Neutrophil (primary cell): ENCODE data around the gene BMP2K.
A peak's percentile ranks its signal among the peaks of the same experiment; 100 is the strongest.

Source experiments
- H3K27ac ChIP-seq: fragments of 200-600 bp; sonication (generic); 2 replicates; pipeline ENCODE4 v1.5.1; 2016; ENCODE audit warnings: mild to moderate bottlenecking, moderate library complexity
- H3K27me3 ChIP-seq: fragments of 200-600 bp; sonication (generic); 2 replicates; pipeline ENCODE4 v1.6.0; 2016; ENCODE audit warnings: mild to moderate bottlenecking
- H3K36me3 ChIP-seq: fragments of 200-600 bp; sonication (generic); 2 replicates; pipeline ENCODE4 v1.5.1; 2017
- H3K4me1 ChIP-seq, 2 experiments: fragments of 200-600 bp in 1 of 2; sonication (generic) in 1 of 2; 1 replicate in 1 of 2; 2 replicates in 1 of 2; pipeline versions ENCODE4 v1.5.1 to v1.6.1; 2013 to 2016; ENCODE audit warnings: low read depth in 1 of 2, low read length in 1 of 2, mild to moderate bottlenecking in 1 of 2, moderate library complexity in 1 of 2; ENCODE audit not compliant: control insufficient read depth in 1 of 2, insufficient read depth in 1 of 2
- H3K4me3 ChIP-seq, 2 experiments: fragments of 200-600 bp in 1 of 2; sonication (generic) in 1 of 2; 1 replicate in 1 of 2; 2 replicates in 1 of 2; pipeline ENCODE4 v1.5.1; 2013 to 2016; ENCODE audit warnings: low read depth in 1 of 2, low read length in 1 of 2, mild to moderate bottlenecking in 1 of 2, moderate library complexity in 1 of 2
- H3K9me3 ChIP-seq: fragments of 200-600 bp; sonication (generic); 2 replicates; pipeline ENCODE4 v1.5.1; 2016
- CTCF ChIP-seq: fragments of 200-600 bp; sonication (generic); IDR thresholded peaks from 2 replicates; pipeline ENCODE4 v1.5.1; 2016; ENCODE audit warnings: antibody characterized with exemption

BMP2K gene

DNA sequence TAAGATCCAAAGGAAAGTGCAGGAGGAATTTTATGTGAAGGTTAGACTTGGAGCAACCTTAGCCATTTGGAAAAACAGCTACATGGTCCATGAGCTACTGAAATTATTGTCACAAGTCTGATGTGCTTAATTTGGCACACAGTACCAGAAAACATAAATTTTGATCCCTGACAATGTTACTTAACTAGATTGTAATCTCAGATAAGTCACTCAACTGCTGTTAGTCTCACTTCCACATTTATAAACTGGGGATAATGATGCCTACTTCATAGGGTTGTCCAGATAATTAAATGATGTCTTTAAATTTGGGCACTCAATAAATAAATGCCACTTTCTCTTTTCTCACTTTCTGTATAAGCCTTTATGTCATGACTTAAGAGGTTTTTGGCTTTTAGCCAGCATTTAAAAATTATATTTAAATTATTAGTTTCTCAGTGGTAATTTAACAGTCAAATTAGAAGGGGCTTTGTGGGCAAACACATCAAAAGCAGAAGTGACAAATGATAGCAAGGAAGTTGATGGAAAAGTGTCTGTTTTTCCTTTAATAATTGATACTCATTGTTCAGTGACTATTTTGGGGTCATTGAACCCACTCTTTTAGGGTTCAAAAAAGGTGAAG, 104.8 kb downstream of the BMP2K start:
- TF ChIP-seq CTCF: no peak
- H3K27me3 ChIP-seq: no peaks in the 10 kb centered on the region
- H3K9me3 ChIP-seq: no peaks in the 10 kb centered on the region
- H3K4me1 ChIP-seq: no peaks in the 10 kb centered on the region
- H3K36me3 ChIP-seq: peaks cover 60% of the 10 kb centered on the region
- H3K4me3 ChIP-seq: no peak overlapping the region
- no peak overlapping the region for H3K27ac ChIP-seq

DNA sequence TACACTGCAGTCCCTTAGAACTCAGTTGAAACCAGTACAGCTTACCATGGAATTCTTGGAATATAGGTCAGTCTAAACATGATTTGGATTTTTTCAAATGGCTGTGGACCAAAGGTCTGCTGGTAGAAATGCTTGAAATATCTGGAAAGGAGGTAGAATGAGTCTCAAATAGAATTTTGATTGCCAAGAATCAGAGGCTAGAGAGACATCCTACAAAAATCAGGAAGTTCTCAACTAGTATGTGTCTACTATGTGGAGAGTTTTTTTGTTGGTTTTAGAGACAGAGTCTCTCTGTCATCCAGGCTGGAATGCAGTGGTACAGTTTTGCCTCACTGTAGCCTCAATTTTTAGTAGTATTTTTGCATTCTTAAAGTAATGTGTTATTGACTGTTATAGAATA, 109.4 kb downstream of the BMP2K start:
- Histone ChIP-seq H3K4me1 (no peaks in the 10 kb centered on the region), H3K4me3 (no peak overlapping the region), H3K36me3 (peaks cover 38% of the 10 kb centered on the region), H3K27ac (peak overlapping the region; percentile 14), H3K9me3 (no peaks in the 10 kb centered on the region), H3K27me3 (no peaks in the 10 kb centered on the region)
- no peak for TF ChIP-seq CTCF

- Histone ChIP-seq H3K9me3 (no peaks in the 10 kb centered on the region), H3K36me3 (peaks cover 45% of the 10 kb centered on the region), H3K27me3 (no peaks in the 10 kb centered on the region), H3K27ac (no peak overlapping the region), H3K4me3 (no peak overlapping the region), H3K4me1 (no peaks in the 10 kb centered on the region)
- no peak for TF ChIP-seq CTCF
These were observed 113.8 kb downstream of the BMP2K start for GRCh38 chr4:78889955-78890354.

DNA sequence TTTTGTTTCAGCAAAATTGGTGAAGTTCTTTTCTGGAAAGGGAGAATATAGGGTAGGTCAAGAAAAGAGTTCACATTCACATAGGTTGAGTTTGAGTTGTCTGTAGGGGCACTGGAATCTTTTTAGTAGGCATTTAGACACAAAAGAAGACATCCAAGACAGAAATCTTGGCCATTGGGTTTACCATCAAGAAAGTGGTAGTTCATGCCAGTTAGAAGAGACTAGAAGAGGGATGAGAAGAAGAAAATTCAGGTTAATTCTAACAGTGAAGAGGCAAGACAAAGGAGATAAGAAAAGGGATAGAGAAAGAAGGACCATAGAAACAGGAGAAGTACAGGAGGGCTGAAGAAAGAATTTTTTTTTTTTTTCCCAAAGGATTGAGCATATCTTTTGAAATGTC, 123.2 kb downstream of the BMP2K start:
- Histone ChIP-seq H3K4me3 (no peak overlapping the region), H3K4me1 (no peaks in the 10 kb centered on the region), H3K27me3 (no peaks in the 10 kb centered on the region), H3K9me3 (no peaks in the 10 kb centered on the region), H3K36me3 (peaks cover 14% of the 10 kb centered on the region), H3K27ac (no peak overlapping the region)
- TF ChIP-seq CTCF: no peak

- Histone ChIP-seq H3K27ac (no peak overlapping the region), H3K36me3 (no peaks in the 10 kb centered on the region), H3K4me3 (no peak overlapping the region), H3K9me3 (no peaks in the 10 kb centered on the region), H3K27me3 (no peaks in the 10 kb centered on the region), H3K4me1 (no peaks in the 10 kb centered on the region)
- no peak for TF ChIP-seq CTCF
These were observed 125.7 kb downstream of the BMP2K start for GRCh38 chr4:78901882-78902281.

- Histone ChIP-seq H3K9me3 (no peaks in the 10 kb centered on the region), H3K4me3 (no peak overlapping the region), H3K4me1 (no peaks in the 10 kb centered on the region), H3K36me3 (no peaks in the 10 kb centered on the region), H3K27ac (no peak overlapping the region), H3K27me3 (no peaks in the 10 kb centered on the region)
- TF ChIP-seq CTCF: no peak
These were observed 126.1 kb downstream of the BMP2K start for GRCh38 chr4:78902298-78902697.
